ENCODE measurements around the gene YTHDF1.

YTHDF1 gene

DNA sequence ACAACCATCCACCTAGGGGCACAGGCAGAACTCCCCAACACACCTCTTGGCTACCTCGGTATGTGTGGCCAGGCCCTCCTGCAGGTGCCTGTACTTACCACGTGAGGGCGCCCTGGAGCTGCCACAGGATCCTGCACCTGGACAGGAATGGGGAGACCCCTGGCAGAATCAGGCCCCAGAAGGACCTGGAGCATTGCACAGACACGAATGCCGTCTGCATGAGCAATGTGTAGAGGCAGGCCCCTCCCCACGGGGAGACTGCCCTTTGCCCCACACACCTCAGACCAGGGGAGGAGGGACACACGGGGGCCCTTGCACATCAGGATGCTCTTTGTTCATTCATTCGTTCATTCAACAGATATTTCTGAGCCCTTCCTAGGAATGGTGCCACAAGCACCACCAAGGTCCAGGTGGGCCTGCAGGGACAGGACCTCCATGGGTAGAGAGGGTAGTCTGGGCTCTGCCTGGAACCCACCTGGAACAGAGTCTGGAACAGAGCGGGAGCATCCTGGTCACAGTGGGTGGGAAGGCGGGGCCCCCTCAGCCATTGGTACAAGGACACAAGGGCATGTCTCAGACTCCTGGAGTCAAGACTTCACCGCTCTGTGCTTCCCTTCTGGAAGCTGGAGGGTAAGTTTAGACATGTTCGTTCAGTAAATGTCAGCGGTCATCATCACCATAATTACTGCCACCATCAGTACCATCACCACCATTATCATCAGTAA is 32.3 kb downstream of the YTHDF1 start:
- peak; percentile 47 for DNase-seq

DNA sequence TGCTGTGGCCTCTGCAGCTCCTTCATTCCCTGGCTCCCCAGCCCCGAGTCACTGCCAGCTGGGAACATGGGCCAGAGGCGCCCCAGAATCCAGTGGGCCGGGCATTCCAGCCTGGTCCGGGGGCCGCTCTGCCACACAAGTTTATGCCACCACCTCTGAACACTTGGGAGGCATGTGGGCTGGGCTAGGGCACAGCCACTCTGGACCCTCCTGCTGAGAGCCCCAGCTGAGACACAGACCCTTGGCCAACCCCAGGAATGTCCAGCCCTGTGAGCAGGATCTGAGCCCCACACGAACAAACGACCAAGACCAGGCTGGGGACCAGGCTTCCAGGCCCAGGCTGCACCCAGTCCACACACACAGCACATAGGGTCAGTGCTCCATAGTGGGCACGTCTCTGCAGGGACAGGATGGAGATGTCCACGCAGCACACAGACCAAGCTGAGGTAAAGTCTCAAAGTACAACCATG is 33.0 kb downstream of the YTHDF1 start:
- DNase-seq, result no peak

GRCh38 chr20:63182425-63182824 is 33.5 kb downstream of the YTHDF1 start:
- no peak for DNase-seq

GRCh38 chr20:63181226-63181625 is 34.7 kb downstream of the YTHDF1 start:
- DNase-seq, result no peak

DNA sequence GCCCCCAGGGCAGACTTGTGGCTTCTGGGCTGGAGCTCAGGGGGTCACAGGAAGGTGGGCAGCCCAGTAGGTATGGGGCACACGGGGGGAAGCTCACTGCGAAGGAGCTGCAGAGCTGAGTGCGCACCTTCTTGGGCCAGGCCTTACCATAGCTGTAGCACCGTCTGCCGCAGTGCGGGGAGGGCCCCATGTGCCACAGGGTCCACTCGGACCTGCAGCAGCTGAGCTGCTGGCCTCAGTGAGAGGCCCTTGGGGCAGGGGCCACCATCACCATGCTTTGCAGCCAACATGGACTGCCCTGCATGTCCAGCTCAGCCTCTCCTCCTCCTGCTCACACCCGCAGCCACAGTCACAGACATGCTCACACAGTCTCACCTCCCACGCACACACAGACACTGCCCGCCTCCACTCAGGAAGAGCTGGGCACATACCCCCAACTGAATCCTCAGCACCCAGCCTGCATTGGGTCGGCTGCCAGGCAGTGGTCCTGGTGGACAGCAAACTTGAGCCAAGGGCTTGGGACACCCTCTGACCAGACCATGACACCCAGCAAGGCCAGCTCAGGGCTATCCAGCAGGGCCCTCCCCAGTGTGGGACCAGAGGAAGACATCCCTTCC is 35.3 kb downstream of the YTHDF1 start:
- no peak for DNase-seq

- DNase-seq, result no peak
Observed at GRCh38 chr20:63179687-63180568, 36.0 kb downstream of the YTHDF1 start.

- peak; percentile 71 for DNase-seq
Observed at GRCh38 chr20:63178889-63179686, 36.8 kb downstream of the YTHDF1 start.

DNA sequence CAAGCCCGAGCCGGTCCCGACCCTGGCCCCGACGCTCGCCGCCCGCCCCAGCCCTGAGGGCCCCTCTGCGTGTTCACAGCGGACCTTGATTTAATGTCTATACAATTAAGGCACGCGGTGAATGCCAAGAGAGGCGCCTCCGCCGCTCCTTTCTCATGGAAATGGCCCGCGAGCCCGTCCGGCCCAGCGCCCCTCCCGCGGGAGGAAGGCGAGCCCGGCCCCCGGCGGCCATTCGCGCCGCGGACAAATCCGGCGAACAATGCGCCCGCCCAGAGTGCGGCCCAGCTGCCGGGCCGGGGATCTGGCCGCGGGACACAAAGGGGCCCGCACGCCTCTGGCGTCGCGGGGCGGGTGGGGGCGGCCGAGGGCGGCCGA is 37.5 kb downstream of the YTHDF1 start:
- no peak for DNase-seq

DNA sequence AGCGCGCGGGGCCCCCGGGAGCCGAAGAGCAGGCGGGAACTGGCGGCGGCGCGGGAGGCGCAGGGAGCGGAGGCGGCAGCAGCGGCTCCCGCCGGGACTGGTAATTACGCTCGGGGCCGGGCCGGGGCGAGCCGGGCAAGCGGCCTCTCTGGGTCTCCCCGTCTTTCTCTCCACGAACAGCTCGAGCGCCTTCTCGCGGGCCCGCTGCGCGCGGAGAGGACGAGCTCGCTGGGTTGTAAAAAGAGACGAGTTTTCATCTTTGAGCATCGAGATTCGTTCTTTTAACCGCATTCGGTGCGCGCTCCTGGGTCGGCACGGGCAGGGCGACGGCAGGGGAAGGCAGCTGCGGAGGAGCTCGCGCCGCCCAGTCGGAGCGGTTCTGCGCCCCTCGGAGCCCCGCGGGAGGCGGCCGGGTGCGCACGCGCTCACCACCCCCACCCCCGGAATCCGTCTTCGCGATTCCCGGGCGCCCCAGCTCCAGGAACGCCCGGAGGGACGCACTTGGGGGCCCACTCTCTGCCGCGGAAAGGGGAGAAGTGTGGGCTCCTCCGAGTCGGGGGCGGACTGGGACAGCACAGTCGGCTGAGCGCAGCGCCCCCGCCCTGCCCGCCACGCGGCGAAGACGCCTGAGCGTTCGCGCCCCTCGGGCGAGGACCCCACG is 38.0 kb downstream of the YTHDF1 start:
- no peak for DNase-seq

- peak; percentile 5 for DNase-seq
Observed at GRCh38 chr20:63177134-63177784, 38.7 kb downstream of the YTHDF1 start.

- no peak for DNase-seq
Observed at GRCh38 chr20:63176427-63177133, 39.4 kb downstream of the YTHDF1 start.

DNA sequence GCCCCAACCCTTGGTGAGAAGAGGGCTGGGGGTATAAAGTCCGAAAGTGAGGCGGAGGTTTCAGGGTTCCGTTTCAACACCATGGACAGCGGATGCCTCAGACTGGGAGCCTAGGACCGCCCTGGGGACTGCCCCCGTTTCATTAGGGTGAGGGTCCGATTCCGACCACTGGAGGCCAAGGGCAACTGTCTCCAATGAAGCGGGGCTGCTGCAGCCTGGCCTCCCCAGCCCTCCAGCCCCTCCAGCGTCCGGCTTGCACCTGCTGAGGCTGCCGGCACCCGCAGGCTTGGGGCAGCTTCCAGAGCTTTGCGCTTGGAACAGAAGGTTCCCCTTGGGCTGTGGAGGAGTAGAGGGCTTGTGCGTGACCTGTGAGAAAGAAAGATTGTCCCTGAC is 39.9 kb downstream of the YTHDF1 start:
- DNase-seq, result no peak

DNA sequence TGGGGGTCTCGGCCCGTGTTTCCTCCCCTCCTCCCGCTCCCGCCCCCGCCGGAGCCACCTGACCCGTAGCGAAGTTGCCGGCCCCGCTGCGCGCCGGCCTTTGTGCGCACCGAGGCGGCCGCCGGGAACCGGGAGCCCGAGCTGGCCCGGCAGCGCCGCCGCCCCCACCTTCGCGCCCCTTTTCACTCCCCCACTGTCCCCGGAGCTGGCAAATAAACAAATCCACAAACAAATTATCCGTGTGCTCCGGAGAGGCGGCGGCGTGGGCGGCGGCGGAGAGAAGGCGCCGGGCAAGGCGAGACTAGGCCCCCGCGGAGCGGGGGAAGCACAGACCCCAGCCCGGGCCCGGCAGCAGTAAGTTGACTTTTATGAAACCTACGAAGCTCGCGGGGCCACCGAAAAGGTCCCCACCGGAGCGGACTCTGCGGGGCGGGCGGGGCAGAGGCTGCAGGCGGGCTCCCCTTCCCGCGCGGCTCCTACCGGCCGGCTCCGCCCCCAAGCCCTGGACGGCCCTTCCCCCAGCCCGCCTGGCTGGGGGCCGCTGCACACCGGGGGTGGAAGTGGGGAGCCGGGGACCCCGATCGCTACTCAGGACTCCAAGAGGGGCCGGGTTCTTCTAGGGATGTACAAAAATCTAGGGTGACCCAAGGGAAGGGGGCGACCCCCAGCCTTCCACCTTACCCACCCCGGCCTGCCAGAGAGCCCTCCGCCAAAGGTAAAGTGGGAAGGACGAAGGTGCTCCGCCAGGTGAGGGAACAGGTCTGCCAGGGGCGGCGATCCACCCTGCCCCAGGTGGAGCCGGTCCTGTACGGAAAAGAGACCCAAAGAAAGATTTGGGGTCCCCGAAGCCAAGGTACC is 40.7 kb downstream of the YTHDF1 start:
- DNase-seq, result no peak

DNA sequence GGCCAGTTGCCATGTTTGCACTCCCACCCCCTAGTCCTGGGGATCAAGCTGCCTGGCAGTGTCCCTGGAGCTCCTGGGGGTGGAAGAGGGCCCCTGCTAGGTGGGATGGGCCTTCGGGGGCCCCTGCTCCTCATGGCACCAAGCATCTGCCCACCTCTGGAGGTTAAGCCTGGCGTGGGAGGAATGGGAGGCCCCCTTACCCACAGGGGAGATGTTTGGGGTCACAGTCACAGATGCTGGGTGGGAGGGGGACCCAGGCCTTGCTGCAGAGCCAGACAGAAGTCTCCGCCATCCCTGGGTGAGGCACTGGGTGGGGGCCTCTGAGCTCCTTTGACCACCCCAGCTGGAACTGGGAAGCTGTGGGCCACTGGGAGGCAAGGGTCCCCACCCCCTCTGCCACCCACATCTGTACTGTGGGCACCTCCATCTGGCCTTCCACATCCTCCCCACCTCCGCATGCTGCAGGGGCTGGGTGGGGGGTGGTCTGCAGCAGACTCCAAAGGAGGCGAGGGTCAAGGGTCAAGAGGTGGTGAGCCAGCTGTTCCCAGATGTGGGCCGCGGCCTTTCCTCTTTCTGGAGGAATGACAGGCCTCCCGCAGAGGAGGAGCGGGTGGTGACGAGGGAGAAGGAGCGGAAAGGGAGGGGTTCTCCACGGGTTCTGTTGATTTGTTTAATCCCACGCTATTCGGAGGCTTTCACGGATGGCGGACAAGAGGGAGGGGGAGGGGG is 41.5 kb downstream of the YTHDF1 start:
- DNase-seq, result no peak

- DNase-seq, result no peak
Observed at GRCh38 chr20:63173552-63174191, 42.3 kb downstream of the YTHDF1 start.

DNA sequence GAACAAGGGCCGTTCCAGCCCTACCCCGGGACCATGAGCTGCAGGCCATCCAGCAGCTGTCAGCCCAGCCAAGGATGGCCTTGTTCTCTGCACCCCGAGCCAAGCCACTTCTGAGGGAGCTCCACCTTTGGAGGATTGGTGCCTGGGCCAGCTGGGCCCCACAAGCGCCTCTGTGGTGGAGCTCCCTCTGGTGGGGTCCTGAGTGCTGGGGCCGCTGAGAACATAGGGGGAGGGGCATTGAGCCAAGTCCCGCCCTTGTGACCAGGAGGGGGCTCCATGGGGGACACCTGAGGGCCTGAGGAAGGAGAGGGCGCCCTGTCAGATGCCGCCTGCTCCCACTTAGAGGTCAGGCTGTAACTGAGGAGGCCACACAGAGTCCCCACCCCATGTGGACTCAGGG is 43.2 kb downstream of the YTHDF1 start:
- DNase-seq, result no peak

DNA sequence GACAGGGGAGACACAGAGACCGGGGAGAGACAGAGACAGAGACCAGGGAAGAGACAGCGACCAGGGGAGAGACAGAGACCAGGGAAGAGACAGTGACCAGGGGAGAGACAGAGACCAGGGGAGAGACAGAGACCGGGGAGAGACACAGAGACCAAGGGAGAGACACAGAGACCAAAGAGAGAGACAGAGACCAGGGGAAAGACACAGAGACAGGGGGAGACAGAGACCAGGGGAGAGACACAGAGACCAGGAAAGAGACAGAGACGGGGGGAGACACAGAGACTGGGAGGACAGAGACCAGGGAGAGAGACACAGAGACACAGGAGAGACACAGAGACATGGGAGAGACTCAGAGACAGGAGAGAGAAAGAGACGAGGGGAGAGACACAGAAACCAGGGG is 43.9 kb downstream of the YTHDF1 start:
- no peak for DNase-seq

- no peak for DNase-seq
Observed at GRCh38 chr20:63169681-63170080, 46.2 kb downstream of the YTHDF1 start.

GRCh38 chr20:63168861-63169260 is 47.1 kb downstream of the YTHDF1 start:
- DNase-seq, result no peak
